ENCODE results near the gene PCMTD2. TPM values are rescaled to one million over a fixed set of nuclear protein-coding genes. Genes with fewer than 3 reads are reported as not detected.

PCMTD2 gene
- total RNA-seq, 1 donor from 2014 or later, result 111 TPM

- DNase-seq (ENCODE audit: low spot score in 2 of 2, unreplicated experiment in 2 of 2), result no peak
- Mint-ChIP-seq H3K4me3 (no peak overlapping the region), H3K36me3 (no peaks in the 10 kb centered on the region), H3K4me1 (no peaks in the 10 kb centered on the region), H3K27ac (no peak overlapping the region), H3K9me3 (no peaks in the 10 kb centered on the region), H3K27me3 (ENCODE audit: low read depth) (peaks cover 81% of the 10 kb centered on the region)
- no peak for TF ChIP-seq CTCF (IDR thresholded peaks at IDR 0.05; ENCODE audit: unreplicated experiment)
These were observed 8.3 kb upstream of the PCMTD2 start for GRCh38 chr20:64247307-64247618.

- Mint-ChIP-seq H3K4me3 (no peak overlapping the region), H3K36me3 (no peaks in the 10 kb centered on the region), H3K4me1 (no peaks in the 10 kb centered on the region), H3K27ac (no peak overlapping the region), H3K9me3 (no peaks in the 10 kb centered on the region), H3K27me3 (ENCODE audit: low read depth) (peaks cover 79% of the 10 kb centered on the region)
- no peak for TF ChIP-seq CTCF (IDR thresholded peaks at IDR 0.05; ENCODE audit: unreplicated experiment)
- no peak for DNase-seq (ENCODE audit: low spot score in 2 of 2, unreplicated experiment in 2 of 2)
These were observed 7.3 kb upstream of the PCMTD2 start for GRCh38 chr20:64247970-64248841.

- H3K4me1 Mint-ChIP-seq, result peaks cover 7% of the 10 kb centered on the region
- peaks cover 65% of the 10 kb centered on the region for H3K27me3 Mint-ChIP-seq (ENCODE audit: low read depth)
- no peak for DNase-seq (ENCODE audit: low spot score in 2 of 2, unreplicated experiment in 2 of 2)
- H3K27ac Mint-ChIP-seq, result no peak overlapping the region
- no peaks in the 10 kb centered on the region for H3K9me3 Mint-ChIP-seq
- no peak for TF ChIP-seq CTCF (IDR thresholded peaks at IDR 0.05; ENCODE audit: unreplicated experiment)
- no peak overlapping the region for H3K4me3 Mint-ChIP-seq
- no peaks in the 10 kb centered on the region for H3K36me3 Mint-ChIP-seq
These were observed 5.5 kb upstream of the PCMTD2 start for GRCh38 chr20:64250027-64250426.

GRCh38 chr20:64253000-64253383 is 2.6 kb upstream of the PCMTD2 start:
- TF ChIP-seq CTCF (IDR thresholded peaks at IDR 0.05; ENCODE audit: unreplicated experiment), result no peak
- Mint-ChIP-seq H3K27me3 (ENCODE audit: low read depth) (peaks cover 41% of the 10 kb centered on the region), H3K9me3 (no peaks in the 10 kb centered on the region), H3K4me1 (peaks cover 27% of the 10 kb centered on the region), H3K4me3 (no peak overlapping the region), H3K27ac (no peak overlapping the region), H3K36me3 (no peaks in the 10 kb centered on the region)
- DNase-seq (ENCODE audit: low spot score in 2 of 2, unreplicated experiment in 2 of 2), result no peak

GRCh38 chr20:64253443-64253842 is 2.1 kb upstream of the PCMTD2 start:
- DNase-seq (ENCODE audit: low spot score in 2 of 2, unreplicated experiment in 2 of 2), result no peak
- Mint-ChIP-seq H3K9me3 (no peaks in the 10 kb centered on the region), H3K27ac (no peak overlapping the region), H3K4me1 (peaks cover 31% of the 10 kb centered on the region), H3K27me3 (ENCODE audit: low read depth) (peaks cover 38% of the 10 kb centered on the region), H3K4me3 (no peak overlapping the region), H3K36me3 (no peaks in the 10 kb centered on the region)
- TF ChIP-seq CTCF (IDR thresholded peaks at IDR 0.05; ENCODE audit: unreplicated experiment), result no peak
